GM12892 (cell line): Measurements from ENCODE around the gene POLR1C.

Source experiments
- POLR2A ChIP-seq: IDR thresholded peaks from 2 replicates; pipeline ENCODE4 v1.6.1; 2011; ENCODE audit warnings: low read depth, low read length, control low read depth
- POLR2AphosphoS5 ChIP-seq: IDR thresholded peaks from 2 replicates; pipeline ENCODE4 v1.6.1; 2011; ENCODE audit warnings: low read depth, low read length, control low read depth
- TAF1 ChIP-seq: IDR thresholded peaks from 2 replicates; pipeline ENCODE4 v1.6.1; 2011; ENCODE audit warnings: low read depth, mild to moderate bottlenecking, control low read depth, low read length, borderline replicate concordance

DNA sequence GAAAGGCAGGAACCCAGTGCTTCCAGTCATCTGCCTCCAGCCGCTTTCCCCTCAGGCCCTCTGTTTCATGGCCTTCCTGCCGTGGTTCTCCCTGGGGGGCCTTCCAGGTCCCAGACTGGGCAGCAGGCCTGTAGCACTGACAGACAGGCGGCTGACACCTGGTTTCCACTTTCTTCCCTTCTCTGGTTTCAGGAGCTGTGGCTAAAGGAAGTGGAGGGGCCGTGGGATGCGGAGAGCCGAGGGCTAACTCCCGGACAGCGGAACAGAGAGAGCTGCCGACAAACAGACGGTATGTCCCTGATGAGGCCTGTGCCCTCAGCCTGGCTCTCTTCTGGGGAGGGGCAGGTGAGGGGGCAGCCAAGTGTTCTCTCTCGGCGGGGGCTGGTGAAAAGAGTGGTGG is 19.2 kb upstream of the POLR1C start:
- TF ChIP-seq POLR2AphosphoS5 (no peak), POLR2A (no peak), TAF1 (no peak)
